DND-41 (cell line): ENCODE data around the gene EHMT1.

Experiments
- CTCF ChIP-seq: IDR thresholded peaks from 2 replicates; pipeline ENCODE4 v1.5.1; 2012; ENCODE audit warnings: borderline replicate concordance, low read length, moderate library complexity, mild to moderate bottlenecking; ENCODE audit not compliant: poor library complexity, severe bottlenecking; ENCODE audit errors: extremely low read depth
- EZH2 ChIP-seq: IDR thresholded peaks from 3 replicates; pipeline ENCODE4 v1.6.1; 2012; ENCODE audit warnings: borderline replicate concordance, low read depth, mild to moderate bottlenecking, moderate library complexity, low read length, inconsistent platforms; ENCODE audit not compliant: severe bottlenecking

GRCh38 chr9:137660144-137660543 lies 41.3 kb downstream of the EHMT1 start:
- TF ChIP-seq CTCF (no peak), EZH2 (no peak)
